HG03457 (cell line): ENCODE measurements around the gene SLMAP.
"Not testable (repeated sequence)": the region's sequence is repeated elsewhere in the genome, so short reads cannot be mapped to it uniquely, and the experiment has no call there.

Experiments used
- ATAC-seq: cut with Tn5 transposase; IDR thresholded peaks from one replicate; pipeline ENCODE4 v1.9.1; 2021; ENCODE audit warnings: moderate number of reproducible peaks; ENCODE audit not compliant: unreplicated experiment

Gene SLMAP

GRCh38 chr3:57877116-57877515 lies 121.0 kb downstream of the SLMAP start:
- ATAC-seq, result no peak

- ATAC-seq, result not testable (repeated sequence)
These were observed 128.3 kb downstream of the SLMAP start for GRCh38 chr3:57884436-57884835.

GRCh38 chr3:57889807-57890206 lies 133.7 kb downstream of the SLMAP start:
- ATAC-seq, result no peak

GRCh38 chr3:57890874-57891273 lies 134.8 kb downstream of the SLMAP start:
- ATAC-seq, result no peak

DNA sequence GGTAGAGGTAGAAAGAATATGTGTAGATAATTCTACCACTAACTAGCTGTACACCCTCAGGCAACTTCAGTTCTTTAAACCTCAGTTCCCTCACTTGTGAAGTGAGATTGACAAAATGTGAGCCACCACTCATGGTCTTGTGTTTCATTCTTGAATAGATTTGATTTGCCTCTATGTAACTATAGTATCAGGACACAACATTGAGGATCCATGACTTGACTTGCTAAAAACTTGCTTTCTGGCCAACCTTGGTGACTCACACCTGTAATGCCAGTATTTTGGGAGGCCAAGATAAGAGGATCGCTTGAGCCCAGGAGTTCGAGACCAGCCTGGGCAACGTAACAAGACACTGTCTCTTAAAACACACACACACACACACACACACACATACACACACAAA lies 136.3 kb downstream of the SLMAP start:
- no peak for ATAC-seq

DNA sequence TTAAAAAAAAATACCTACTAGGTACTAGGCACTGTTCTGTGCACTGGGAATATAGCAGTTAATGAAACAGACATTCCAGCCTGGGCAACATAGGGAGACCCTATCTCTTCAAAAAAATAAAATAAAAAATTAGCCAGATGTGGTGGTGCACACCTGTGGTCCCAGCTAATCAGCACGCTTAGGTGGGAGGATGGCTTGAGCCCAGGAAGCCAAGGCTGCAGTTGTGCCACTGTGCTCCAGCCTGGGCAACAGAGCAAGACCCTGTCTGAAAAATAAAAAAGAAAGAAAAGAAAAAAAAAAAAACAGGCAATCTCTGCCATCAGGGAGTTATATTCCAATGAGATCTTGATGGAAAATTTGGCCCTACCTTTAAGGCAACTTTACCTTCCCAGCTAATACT lies 137.0 kb downstream of the SLMAP start:
- ATAC-seq, result no peak

GRCh38 chr3:57893668-57894067 lies 137.6 kb downstream of the SLMAP start:
- no peak for ATAC-seq

DNA sequence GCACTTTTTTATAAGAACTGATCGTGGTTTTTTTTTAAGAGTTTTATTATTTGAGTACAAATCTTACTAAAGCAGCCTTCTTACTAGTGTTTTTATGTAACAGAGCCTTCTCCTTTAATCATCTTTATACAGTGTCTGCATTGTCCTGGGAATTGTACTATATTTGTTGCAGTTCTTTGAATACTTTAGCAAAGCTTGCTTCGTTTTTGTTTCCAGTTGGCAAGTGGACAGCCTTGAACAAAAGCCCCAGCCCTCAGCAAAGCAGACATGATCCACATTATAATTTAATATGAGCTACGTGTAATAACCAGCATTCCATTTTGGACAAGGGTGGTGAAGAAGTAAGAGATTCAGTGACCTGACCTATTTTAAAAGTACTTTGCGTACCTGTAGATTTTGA lies 139.9 kb downstream of the SLMAP start:
- no peak for ATAC-seq

GRCh38 chr3:57896691-57897090 lies 140.6 kb downstream of the SLMAP start:
- ATAC-seq, result no peak

GRCh38 chr3:57900786-57901185 lies 144.7 kb downstream of the SLMAP start:
- ATAC-seq, result no peak

- no peak for ATAC-seq
These were observed 147.2 kb downstream of the SLMAP start for GRCh38 chr3:57903124-57903890.

DNA sequence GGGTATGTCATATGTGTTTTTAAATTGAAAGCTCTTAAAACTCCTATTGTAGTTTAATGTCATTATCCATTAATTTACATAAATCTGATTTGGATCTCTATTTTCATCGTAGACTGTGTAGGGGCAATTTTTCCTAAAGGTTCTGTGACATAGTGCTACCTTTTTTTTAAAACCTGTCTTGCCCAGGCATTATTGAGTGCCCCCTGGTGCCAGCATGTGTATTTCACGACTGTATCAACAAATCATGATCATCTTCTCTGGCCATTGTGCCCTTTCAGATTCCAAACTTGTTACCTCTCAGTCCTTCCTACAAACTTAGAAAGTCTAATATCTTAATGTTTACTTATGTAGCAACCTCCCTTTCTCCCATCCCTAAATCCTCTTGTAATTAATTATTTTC lies 154.9 kb downstream of the SLMAP start:
- ATAC-seq, result no peak

GRCh38 chr3:57911593-57911992 lies 155.5 kb downstream of the SLMAP start:
- ATAC-seq, result no peak

GRCh38 chr3:57917601-57918000 lies 161.5 kb downstream of the SLMAP start:
- no peak for ATAC-seq

GRCh38 chr3:57918123-57918837 lies 162.2 kb downstream of the SLMAP start:
- ATAC-seq, result no peak

DNA sequence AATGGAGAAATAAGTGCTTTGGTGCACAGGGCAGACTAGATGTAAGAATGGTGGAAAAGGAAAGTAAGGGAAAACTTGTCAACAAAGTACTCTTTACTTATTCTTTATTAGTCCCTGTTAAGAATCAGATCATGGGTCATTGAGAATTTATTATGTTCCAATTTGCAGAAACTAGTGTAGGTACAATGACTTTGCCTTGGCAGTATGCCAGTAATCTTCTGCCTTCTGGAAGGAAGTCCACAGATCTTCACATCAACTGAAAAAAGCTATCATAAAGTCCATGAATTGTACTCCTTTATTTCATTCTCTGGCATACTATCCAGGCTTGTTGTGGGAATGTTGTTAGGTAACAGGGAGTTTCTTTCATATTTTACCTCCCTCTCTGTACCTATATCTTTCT lies 163.9 kb downstream of the SLMAP start:
- ATAC-seq, result no peak

GRCh38 chr3:57923101-57923500 lies 167.0 kb downstream of the SLMAP start:
- ATAC-seq, result no peak

GRCh38 chr3:57923752-57924151 lies 167.6 kb downstream of the SLMAP start:
- ATAC-seq, result no peak

- no peak for ATAC-seq
These were observed 171.1 kb downstream of the SLMAP start for GRCh38 chr3:57927166-57927565.

GRCh38 chr3:57927916-57928315 lies 171.8 kb downstream of the SLMAP start:
- ATAC-seq, result no peak

DNA sequence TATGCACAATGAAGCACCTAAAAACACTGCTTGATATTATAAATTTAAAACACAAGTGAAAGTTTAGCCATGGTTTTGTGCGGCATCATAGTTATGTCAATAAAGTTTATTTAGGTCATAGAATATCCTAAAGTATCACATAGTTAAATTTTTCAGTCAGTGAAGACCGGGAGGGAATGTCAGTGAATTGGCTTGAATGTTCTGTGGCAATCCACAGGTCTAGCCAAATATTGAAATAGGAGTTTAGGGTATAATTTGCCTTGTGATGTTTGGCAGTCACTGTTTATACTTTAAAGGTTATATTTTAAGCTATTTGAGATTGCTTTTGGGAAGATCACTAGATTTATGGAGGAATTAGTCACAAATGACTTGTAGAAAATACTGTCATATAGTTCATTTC lies 172.4 kb downstream of the SLMAP start:
- no peak for ATAC-seq

DNA sequence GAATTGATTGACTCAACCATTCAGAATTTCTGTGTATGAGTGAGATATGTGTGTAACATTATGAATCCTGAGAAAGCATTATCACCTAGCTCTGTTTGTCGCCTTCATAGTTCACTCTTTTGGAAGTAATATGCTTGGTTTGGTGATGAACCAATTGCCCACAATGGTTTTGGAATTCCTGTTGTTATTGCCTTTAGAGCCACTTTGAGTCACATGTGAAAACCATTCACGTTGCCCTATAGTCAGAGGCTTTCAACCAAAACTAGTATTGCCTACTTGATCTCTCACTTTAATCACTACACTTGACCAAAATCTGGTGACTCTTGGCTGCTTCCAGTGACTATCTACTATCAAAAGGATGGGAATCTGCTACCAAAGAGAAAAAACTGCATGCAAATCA lies 173.9 kb downstream of the SLMAP start:
- no peak for ATAC-seq

- ATAC-seq, result no peak
These were observed 177.5 kb downstream of the SLMAP start for GRCh38 chr3:57933602-57934001.
